ENCODE results near the gene ACAA2.
"Not testable (repeated sequence)": the region's sequence is repeated elsewhere in the genome, so short reads cannot be mapped to it uniquely, and the experiment has no call there.

ACAA2 gene

GRCh38 chr18:49811151-49811938 is 2.0 kb downstream of the ACAA2 start:
- DNase-seq (ENCODE audit: low read depth in 2 of 2), result no peak

DNA sequence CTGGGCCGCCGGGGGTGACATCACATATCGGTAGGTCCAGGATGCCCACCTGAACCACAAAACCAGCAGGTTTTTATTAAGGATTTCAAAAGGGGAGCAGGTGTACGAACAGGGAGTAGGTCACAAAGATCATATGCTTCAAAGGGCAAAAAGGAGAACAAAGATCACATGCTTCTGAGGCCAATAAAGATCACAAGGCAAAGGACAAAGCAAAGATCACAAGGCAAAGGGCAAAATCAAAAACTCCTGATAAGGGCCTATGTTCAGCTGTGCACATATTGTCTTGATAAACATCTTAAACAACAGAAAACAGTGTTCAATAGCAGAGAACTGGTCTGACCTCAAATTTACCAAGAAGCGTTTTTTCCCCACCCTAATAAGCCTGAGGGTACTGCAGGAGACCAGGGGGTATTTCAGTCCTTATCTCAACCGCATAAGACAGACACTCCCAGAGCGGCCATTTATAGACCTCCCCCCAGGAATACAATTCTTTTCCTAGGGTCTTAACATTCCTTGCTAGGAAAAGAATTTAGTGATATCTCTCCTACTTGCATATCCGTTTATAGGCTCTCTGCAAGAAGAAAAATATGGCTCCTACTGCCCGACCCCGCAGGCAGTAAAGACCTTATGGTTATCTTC is 4.7 kb downstream of the ACAA2 start:
- not testable (repeated sequence) for DNase-seq (ENCODE audit: low read depth in 2 of 2)

GRCh38 chr18:49804096-49804495 is 9.2 kb downstream of the ACAA2 start:
- no peak for DNase-seq (ENCODE audit: low read depth in 2 of 2)

GRCh38 chr18:49802623-49803022 is 10.7 kb downstream of the ACAA2 start:
- DNase-seq (ENCODE audit: low read depth in 2 of 2), result no peak

DNA sequence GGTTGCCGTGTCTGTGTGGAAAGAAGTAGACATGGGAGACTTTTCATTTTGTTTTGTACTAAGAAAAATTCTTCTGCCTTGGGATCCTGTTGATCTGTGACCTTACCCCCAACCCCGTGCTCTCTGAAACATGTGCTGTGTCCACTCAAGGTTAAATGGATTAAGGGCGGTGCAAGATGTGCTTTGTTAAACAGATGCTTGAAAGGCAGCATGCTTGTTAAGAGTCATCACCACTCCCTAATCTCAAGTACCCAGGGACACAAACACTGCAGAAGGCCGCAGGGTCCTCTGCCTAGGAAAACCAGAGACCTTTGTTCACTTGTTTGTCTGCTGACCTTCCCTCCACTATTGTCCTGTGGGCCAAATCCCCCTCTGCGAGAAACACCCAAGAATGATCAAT is 12.8 kb downstream of the ACAA2 start:
- not testable (repeated sequence) for DNase-seq (ENCODE audit: low read depth in 2 of 2)

- not testable (repeated sequence) for DNase-seq (ENCODE audit: low read depth in 2 of 2)
Measured at GRCh38 chr18:49799806-49800205, 13.5 kb downstream of the ACAA2 start.

DNA sequence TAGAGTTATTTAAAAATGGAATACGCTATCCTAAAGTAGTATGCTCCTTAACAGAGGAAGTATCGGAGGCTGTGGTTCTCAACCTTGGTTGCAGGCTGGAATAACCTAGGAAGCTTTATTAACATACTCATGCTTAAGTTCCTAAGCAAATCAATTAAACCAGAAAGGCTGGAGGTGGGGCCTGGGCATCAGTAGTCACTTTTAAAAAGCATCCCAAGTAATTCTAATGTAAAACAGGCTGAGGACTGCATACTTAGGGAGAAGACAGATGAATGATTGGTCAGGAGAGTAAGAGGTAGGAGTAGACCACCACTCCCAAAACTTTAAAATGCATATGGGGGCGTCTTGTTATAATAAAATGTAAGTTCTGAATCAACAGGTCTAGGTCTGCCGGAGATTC is 15.3 kb downstream of the ACAA2 start:
- DNase-seq (ENCODE audit: low read depth in 2 of 2), result no peak

- no peak for DNase-seq (ENCODE audit: low read depth in 2 of 2)
Measured at GRCh38 chr18:49795612-49796552, 17.5 kb downstream of the ACAA2 start.

GRCh38 chr18:49794743-49795142 is 18.6 kb downstream of the ACAA2 start:
- no peak for DNase-seq (ENCODE audit: low read depth in 2 of 2)

DNA sequence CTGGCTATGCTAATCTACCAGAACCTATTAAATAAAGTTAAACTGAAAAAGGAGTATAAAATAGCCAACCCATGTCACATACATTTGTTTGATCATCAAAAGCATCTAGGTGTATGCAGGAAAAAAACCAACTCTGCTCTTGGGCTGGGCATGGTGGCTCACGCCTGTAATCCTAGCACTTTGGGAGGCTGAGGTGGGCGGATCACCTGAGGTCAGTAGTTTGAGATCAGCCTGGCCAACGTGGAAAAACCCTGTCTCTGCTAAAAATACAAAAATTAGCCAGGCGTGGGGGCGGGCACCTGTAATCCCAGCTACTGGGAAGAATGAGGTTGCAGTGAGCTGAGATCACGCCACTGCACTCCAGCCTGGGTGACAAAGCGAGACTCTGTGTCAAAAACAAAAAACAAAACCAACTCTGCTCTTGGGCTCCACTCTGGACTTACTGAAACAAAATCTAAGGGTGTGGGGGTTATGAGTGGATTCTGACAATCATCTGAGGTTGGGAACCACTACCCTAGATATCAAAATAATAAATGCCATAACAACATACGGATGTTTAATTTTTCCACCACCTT is 23.7 kb downstream of the ACAA2 start:
- DNase-seq (ENCODE audit: low read depth in 2 of 2), result not testable (repeated sequence)

- DNase-seq (ENCODE audit: low read depth in 2 of 2), result no peak
Measured at GRCh38 chr18:49788327-49788898, 24.9 kb downstream of the ACAA2 start.

DNA sequence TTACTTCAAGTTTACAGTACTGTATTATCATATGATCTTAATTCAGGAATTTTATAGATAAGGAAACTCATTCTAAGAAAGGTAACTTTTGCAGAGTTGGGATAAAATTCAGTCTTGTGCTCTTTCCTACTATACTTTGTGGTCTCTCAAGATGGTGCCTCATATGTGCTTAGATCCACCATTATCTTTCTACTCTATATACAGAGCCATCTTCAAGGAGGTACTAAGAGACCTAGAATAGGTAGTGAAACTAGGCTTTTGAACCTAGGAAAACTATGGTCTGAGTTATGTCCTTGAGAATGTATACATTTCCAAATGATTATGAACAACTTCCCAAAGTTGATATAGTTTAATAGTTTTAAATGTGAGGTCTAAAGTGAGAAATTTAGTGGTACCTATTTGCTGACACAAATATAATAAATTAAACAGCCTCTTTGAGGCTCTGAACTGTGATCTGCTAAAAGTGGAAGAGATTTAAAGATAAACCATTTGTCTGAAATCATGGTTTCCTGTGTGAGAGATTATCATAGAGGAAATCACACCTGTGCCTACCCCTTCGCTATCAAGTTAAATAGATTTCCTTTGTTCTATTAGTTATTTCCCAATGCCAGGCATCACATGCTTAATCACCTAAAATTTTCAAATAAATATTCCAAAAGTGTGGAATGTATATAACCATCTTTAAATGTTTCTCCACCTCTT is 27.2 kb downstream of the ACAA2 start:
- no peak for DNase-seq (ENCODE audit: low read depth in 2 of 2)

DNA sequence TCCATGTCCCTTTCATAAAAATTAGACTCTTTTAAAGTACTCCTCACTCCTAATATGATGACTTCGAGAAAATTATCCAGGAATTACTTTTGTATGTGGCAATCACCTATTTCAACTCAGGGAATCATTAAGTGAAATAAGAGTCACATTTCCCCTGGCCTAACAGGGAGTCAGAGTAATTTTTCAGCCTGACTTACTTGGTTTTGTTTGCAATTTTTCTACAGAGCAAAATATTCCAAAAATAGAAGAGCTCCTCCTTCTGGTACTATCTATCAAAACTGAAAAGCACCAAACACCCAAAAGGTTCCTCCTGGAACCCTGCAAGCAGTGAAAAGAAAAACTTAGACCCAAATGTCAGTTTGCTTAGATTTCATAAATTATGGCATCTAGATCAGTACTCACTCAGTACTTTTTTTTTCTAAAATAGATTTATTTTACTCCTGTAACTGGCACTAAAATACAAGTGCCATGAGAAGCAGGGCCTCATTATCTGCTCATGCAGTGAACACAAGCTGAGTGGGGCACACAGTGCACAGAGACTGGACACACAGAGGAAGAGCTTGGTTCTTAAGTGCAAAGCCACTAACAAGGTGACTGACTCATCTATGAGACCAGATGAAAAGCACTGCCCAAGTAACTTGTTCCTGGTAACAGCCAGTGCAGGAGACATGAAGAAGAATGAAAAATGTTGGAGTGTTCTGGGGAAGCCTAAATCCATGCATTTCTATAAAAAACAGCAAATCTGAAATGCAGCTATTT is 28.7 kb downstream of the ACAA2 start:
- no peak for DNase-seq (ENCODE audit: low read depth in 2 of 2)

DNA sequence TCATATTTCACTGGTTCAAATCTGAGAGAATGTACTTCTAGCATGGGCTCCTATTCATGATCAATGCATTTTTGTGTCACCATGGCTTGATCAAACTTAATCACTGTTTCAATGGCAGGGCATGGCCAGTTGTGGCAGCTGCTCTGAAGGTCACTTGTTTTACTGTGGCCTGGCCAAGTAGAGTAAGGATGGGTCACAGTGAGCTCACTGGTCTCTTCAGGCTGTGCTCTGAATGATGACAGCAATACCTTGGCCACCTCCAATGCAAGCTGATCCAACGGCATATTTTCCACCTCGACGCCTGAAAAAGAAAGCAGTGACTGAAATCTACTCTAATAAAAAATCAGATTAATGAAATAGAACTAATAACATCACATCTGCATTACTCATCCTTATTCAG is 29.7 kb downstream of the ACAA2 start:
- not testable (repeated sequence) for DNase-seq (ENCODE audit: low read depth in 2 of 2)

DNA sequence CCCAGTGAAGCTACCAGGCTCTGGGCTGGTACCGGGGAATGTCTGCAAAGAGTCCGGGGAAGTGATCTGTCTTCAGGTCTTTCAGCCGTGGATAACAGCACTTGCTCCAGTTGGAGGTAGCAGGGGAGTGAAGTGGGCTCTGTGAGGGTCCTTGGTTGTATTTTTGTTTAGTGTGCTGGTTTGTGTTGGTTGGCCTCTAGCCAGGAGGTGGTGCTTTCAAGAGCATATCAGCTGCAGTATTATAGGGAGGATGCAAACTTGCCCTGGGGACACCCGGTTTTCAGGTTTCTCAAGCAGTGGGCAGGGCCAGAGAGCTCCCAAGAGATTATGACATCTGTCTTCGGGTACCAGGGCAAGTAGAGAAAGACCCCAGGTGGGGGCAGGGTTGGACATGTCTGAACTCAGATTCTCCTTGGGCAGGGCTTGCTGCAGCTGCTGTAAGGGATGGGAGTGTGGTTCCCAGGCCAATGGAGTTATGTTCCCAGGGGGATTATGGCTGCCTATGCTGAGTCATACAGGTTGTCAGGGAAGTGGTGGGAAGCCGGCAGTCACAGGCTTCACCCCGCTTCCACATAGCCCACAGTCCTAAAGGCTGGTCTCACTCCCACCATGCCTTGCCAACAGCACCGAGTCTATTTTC is 34.4 kb downstream of the ACAA2 start:
- no peak for DNase-seq (ENCODE audit: low read depth in 2 of 2)

- DNase-seq (ENCODE audit: low read depth in 2 of 2), result no peak
Measured at GRCh38 chr18:49769047-49769728, 44.1 kb downstream of the ACAA2 start.

- no peak for DNase-seq (ENCODE audit: low read depth in 2 of 2)
Measured at GRCh38 chr18:49768051-49768391, 45.3 kb downstream of the ACAA2 start.

DNA sequence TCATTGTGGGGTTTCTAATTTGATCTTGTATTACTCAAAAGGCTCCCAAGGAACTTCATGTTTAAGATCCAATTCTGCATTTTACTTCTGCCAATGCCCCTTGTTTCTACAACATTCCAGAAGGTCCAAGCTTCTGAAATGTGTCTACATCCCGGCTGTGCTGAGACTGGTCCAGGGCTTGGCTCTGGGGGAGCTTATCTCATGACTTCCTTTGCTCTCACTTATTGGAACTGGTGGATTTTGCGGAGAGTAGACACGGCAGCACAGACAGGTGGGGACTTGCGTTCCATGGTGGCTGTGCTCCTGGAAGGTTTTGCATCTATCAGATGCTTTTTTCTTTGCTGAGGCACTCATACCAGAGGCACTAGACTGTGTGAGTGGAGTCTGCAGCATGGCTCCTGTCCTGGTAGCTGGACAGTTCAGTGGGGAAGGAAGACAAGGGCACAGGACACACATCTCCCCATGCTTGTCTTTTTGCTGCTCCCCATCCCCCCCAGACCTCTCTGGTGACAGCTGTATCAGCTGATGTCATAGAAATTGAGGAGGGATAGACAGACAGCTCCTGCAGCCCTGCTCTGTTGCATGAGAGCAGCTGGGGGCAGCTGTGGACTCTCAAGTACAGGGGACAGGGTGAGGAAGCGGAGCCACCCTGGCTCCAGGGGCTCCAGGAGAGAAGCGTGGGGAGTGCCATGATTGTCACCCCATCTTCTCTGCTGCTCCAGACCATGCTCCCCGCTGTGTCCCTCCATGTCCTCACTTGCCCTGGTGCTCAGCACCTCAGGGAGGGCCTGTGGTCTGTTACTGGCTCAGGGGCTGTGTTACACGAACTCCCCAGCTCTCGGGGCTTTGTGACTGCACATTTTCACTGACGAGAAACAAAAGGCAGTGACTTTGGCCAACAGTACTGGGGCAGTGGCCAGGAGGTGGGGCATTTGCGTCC is 46.0 kb downstream of the ACAA2 start:
- no peak for DNase-seq (ENCODE audit: low read depth in 2 of 2)

Data from activated CD8-positive, alpha-beta memory T cell treated with anti-CD3 and anti-CD28 coated beads for 4 hours (primary cell).